ENCODE measurements around the gene APIP. TPM values are rescaled to one million over a fixed set of nuclear protein-coding genes. Genes with fewer than 3 reads are reported as not detected.
A peak's percentile ranks its signal among the peaks of the same experiment; 100 is the strongest.

The APIP gene
- total RNA-seq, 2 donors from 2014 or later, result 26.4 to 100 TPM

- intact Hi-C loops (cut with DNase I, micrococcal nuclease), result no loop called here
- DNase-seq (no peak), ATAC-seq (no peak)
These were observed 58.7 kb downstream of the APIP start for GRCh38 chr11:34857463-34857862.

- ATAC-seq (no peak), DNase-seq (no peak)
- intact Hi-C loops (cut with DNase I, micrococcal nuclease), result no loop called here
These were observed 59.9 kb downstream of the APIP start for GRCh38 chr11:34856251-34856650.

- DNase-seq (no peak), ATAC-seq (peak; percentile 34)
- intact Hi-C loops (cut with DNase I, micrococcal nuclease), result no loop called here
These were observed 60.5 kb downstream of the APIP start for GRCh38 chr11:34855754-34856095.

- peak; percentile 29 to 45 for DNase-seq
- peak; percentile 75 for ATAC-seq
- intact Hi-C loops (cut with DNase I, micrococcal nuclease), result no loop called here
These were observed 61.0 kb downstream of the APIP start for GRCh38 chr11:34855021-34855753.

GRCh38 chr11:34851916-34852315 lies 64.3 kb downstream of the APIP start:
- ATAC-seq (no peak), DNase-seq (no peak)
- intact Hi-C loops (cut with DNase I, micrococcal nuclease), result no loop called here

- intact Hi-C loops (cut with DNase I, micrococcal nuclease), result no loop called here
- DNase-seq, result peak; percentile 22 to 81
- ATAC-seq, result peak; percentile 89
These were observed 65.8 kb downstream of the APIP start for GRCh38 chr11:34850334-34850733.

- ATAC-seq, result no peak
- intact Hi-C loops (cut with DNase I, micrococcal nuclease), result no loop called here
- no peak for DNase-seq
These were observed 69.7 kb downstream of the APIP start for GRCh38 chr11:34846467-34846866.

- ATAC-seq (peak; percentile 62), DNase-seq (peak in 1 of 2 donors; percentile 37)
- intact Hi-C loops (cut with DNase I, micrococcal nuclease), result no loop called here
These were observed 71.6 kb downstream of the APIP start for GRCh38 chr11:34844463-34845112.

GRCh38 chr11:34843271-34843670 lies 72.9 kb downstream of the APIP start:
- DNase-seq (no peak), ATAC-seq (no peak)
- intact Hi-C loops (cut with DNase I, micrococcal nuclease), result no loop called here

- DNase-seq (peak; percentile 32 to 66), ATAC-seq (peak; percentile 95)
- intact Hi-C loops (cut with DNase I, micrococcal nuclease), result no loop called here
These were observed 75.3 kb downstream of the APIP start for GRCh38 chr11:34840736-34841386.

GRCh38 chr11:34839969-34840368 lies 76.2 kb downstream of the APIP start:
- DNase-seq (no peak), ATAC-seq (no peak)
- intact Hi-C loops (cut with DNase I, micrococcal nuclease), result no loop called here

- intact Hi-C loops (cut with DNase I, micrococcal nuclease), result no loop called here
- no peak for ATAC-seq
- no peak for DNase-seq
These were observed 79.0 kb downstream of the APIP start for GRCh38 chr11:34836958-34837856.

GRCh38 chr11:34833602-34834001 lies 82.6 kb downstream of the APIP start:
- intact Hi-C loops (cut with DNase I, micrococcal nuclease), result no loop called here
- ATAC-seq (no peak), DNase-seq (no peak)

Small RNAs within 50 kb of the gene (microRNA-seq; reads per million reads assigned to microRNA genes)
- 3.2 to 9.5 reads per million in 2 donors for gene MIR1343

Other genes starting within 250 kb of the APIP start
- 10 to 100 TPM; 41.6 to 51.8 TPM for gene PDHX, start 239 bp upstream of the APIP start, total RNA-seq
- 100 to 1,000 TPM in 1 of 2 donors, 10 to 100 TPM in 1; 99.1 to 107 TPM for gene CD44, start 222.8 kb upstream of the APIP start, total RNA-seq

Data from left colon (tissue), 2 donors.